Breast epithelium (tissue), 4 donors: Measurements from ENCODE around the gene LHFPL5. TPM values are rescaled to one million over a fixed set of nuclear protein-coding genes. Genes with fewer than 3 reads are reported as not detected.

Source experiments
- DNase-seq, 2 donors: peaks; one replicate each; pipeline ENCODE4 v3.0.0-alpha.2; 2019; ENCODE audit warnings: low spot score in 2 of 2
- H3K27ac ChIP-seq, 2 donors: fragments of 200-600 bp; sonication (generic) in 1 of 2; one replicate each; pipeline ENCODE4 v1.5.1; 2016 to 2019; ENCODE audit warnings: mild to moderate bottlenecking in 1 of 2
- H3K27me3 ChIP-seq, 2 donors: fragments of 200-600 bp; sonication (generic) in 1 of 2; one replicate each; pipeline versions ENCODE4 v1.5.1 to v1.6.0; 2017 to 2019; ENCODE audit warnings: control low read depth in 1 of 2, mild to moderate bottlenecking in 1 of 2
- H3K36me3 ChIP-seq: fragments of 200-600 bp; one replicate; pipeline ENCODE4 v1.5.1; 2019
- H3K4me1 ChIP-seq, 2 donors: fragments of 200-600 bp; sonication (generic); one replicate each; pipeline ENCODE4 v1.5.1; 2016 to 2019; ENCODE audit warnings: control low read depth in 1 of 2
- H3K4me3 ChIP-seq, 3 donors: fragments of 200-600 bp; sonication (generic); 1 replicate in 2 of 3; 2 replicates in 1 of 3; pipeline ENCODE4 v1.5.1; 2016 to 2019; ENCODE audit warnings: mild to moderate bottlenecking in 3 of 3, moderate library complexity in 2 of 3
- H3K9me3 ChIP-seq, 2 donors: fragments of 200-600 bp; sonication (generic) in 1 of 2; one replicate each; pipeline ENCODE4 v1.5.1; 2016 to 2019; ENCODE audit warnings: control low read depth in 1 of 2
- POLR2A ChIP-seq: fragments of 450-650 bp; IDR thresholded peaks from one replicate; pipeline ENCODE4 v1.6.1; 2016; ENCODE audit warnings: antibody characterized with exemption, mild to moderate bottlenecking, moderate library complexity
- POLR2AphosphoS5 ChIP-seq, 3 donors: sonication (generic); formaldehyde crosslinking; IDR thresholded peaks; one replicate each; pipeline ENCODE4 v1.6.1; 2017; ENCODE audit warnings: antibody characterized with exemption in 3 of 3
- intact Hi-C: fragments of 100-400 bp; cut with DNase I; formaldehyde crosslinking; loops from one replicate; pipeline ENCODE4 v1.15.1; 2023; ENCODE audit warnings: low total_unique reads
- total RNA-seq, 3 donors: library from RNA; depleted of rRNA; stranded (reverse); fragments of >200 nt; gene quantifications; one replicate each; pipeline ENCODE4 v1.1.0, GENCODE V29; 2016
- TF ChIP-seq, protein P1 (sequence below), 3 donors: fragments of 450-650 bp; IDR thresholded peaks; one replicate each; pipeline ENCODE4 v1.5.1; 2016 to 2017; ENCODE audit warnings: antibody characterized with exemption in 3 of 3, mild to moderate bottlenecking in 3 of 3, moderate library complexity in 3 of 3

Gene LHFPL5
- total RNA-seq, 3 donors from 2014 or later = not detected

- no peak for TF ChIP-seq POLR2AphosphoS5 (IDR thresholded peaks at IDR 0.05)
- TF ChIP-seq POLR2A = no peak
- TF ChIP-seq, protein P1, sequence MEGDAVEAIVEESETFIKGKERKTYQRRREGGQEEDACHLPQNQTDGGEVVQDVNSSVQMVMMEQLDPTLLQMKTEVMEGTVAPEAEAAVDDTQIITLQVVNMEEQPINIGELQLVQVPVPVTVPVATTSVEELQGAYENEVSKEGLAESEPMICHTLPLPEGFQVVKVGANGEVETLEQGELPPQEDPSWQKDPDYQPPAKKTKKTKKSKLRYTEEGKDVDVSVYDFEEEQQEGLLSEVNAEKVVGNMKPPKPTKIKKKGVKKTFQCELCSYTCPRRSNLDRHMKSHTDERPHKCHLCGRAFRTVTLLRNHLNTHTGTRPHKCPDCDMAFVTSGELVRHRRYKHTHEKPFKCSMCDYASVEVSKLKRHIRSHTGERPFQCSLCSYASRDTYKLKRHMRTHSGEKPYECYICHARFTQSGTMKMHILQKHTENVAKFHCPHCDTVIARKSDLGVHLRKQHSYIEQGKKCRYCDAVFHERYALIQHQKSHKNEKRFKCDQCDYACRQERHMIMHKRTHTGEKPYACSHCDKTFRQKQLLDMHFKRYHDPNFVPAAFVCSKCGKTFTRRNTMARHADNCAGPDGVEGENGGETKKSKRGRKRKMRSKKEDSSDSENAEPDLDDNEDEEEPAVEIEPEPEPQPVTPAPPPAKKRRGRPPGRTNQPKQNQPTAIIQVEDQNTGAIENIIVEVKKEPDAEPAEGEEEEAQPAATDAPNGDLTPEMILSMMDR (IDR thresholded peaks at IDR 0.05) = no peak
- no peak overlapping the region for H3K4me3 ChIP-seq
- H3K4me1 ChIP-seq = no peaks in the 10 kb centered on the region
- DNase-seq = no peak
- no peaks in the 10 kb centered on the region for H3K36me3 ChIP-seq
- H3K9me3 ChIP-seq = no peaks in the 10 kb centered on the region
- intact Hi-C loops = no loop called here
- H3K27me3 ChIP-seq = peaks cover 0 to 24% of the 10 kb centered on the region in 2 donors
- no peak overlapping the region for H3K27ac ChIP-seq
Observed at GRCh38 chr6:35784200-35784599, 21.0 kb upstream of the LHFPL5 start.

- intact Hi-C loops = no loop called here
- no peak for DNase-seq
- TF ChIP-seq, protein P1 (IDR thresholded peaks at IDR 0.05) = no peak
- TF ChIP-seq POLR2A = no peak
- TF ChIP-seq POLR2AphosphoS5 (IDR thresholded peaks at IDR 0.05) = no peak
- Histone ChIP-seq H3K4me1 (no peaks in the 10 kb centered on the region), H3K9me3 (no peaks in the 10 kb centered on the region), H3K27ac (no peak overlapping the region), H3K27me3 (peaks cover 0 to 24% of the 10 kb centered on the region in 2 donors), H3K4me3 (no peak overlapping the region), H3K36me3 (no peaks in the 10 kb centered on the region)
Observed at GRCh38 chr6:35786272-35786671, 18.9 kb upstream of the LHFPL5 start.

GRCh38 chr6:35786810-35787209 lies 18.3 kb upstream of the LHFPL5 start:
- Histone ChIP-seq H3K4me3 (peak overlapping the region in 2 of 3 donors; percentile 34 to 60), H3K9me3 (no peaks in the 10 kb centered on the region), H3K27ac (no peak overlapping the region), H3K4me1 (no peaks in the 10 kb centered on the region), H3K27me3 (peaks cover 0 to 24% of the 10 kb centered on the region in 2 donors), H3K36me3 (no peaks in the 10 kb centered on the region)
- no peak for DNase-seq
- intact Hi-C loops = no loop called here
- TF ChIP-seq, protein P1 (IDR thresholded peaks at IDR 0.05) = no peak
- TF ChIP-seq POLR2A (no peak), POLR2AphosphoS5 (IDR thresholded peaks at IDR 0.05) (no peak)

- Histone ChIP-seq H3K27me3 (peaks cover 0 to 24% of the 10 kb centered on the region in 2 donors), H3K9me3 (no peaks in the 10 kb centered on the region), H3K27ac (no peak overlapping the region), H3K4me1 (no peaks in the 10 kb centered on the region), H3K36me3 (no peaks in the 10 kb centered on the region), H3K4me3 (peak overlapping the region in 2 of 3 donors; percentile 34 to 60)
- no peak for DNase-seq
- intact Hi-C loops = no loop called here
- TF ChIP-seq POLR2AphosphoS5 (IDR thresholded peaks at IDR 0.05) (no peak), POLR2A (no peak)
- TF ChIP-seq, protein P1 (IDR thresholded peaks at IDR 0.05) = no peak
Observed at GRCh38 chr6:35787266-35788218, 17.6 kb upstream of the LHFPL5 start.

- intact Hi-C loops = no loop called here
- H3K27ac ChIP-seq = no peak overlapping the region
- H3K4me3 ChIP-seq = no peak overlapping the region
- H3K9me3 ChIP-seq = no peaks in the 10 kb centered on the region
- no peak for DNase-seq
- TF ChIP-seq, protein P1 (IDR thresholded peaks at IDR 0.05) = no peak
- no peak for TF ChIP-seq POLR2A
- no peak for TF ChIP-seq POLR2AphosphoS5 (IDR thresholded peaks at IDR 0.05)
- H3K4me1 ChIP-seq = no peaks in the 10 kb centered on the region
- peaks cover 0 to 24% of the 10 kb centered on the region in 2 donors for H3K27me3 ChIP-seq
- H3K36me3 ChIP-seq = no peaks in the 10 kb centered on the region
Observed at GRCh38 chr6:35788423-35788982, 16.6 kb upstream of the LHFPL5 start.
